ENCODE data around the gene SCN1A. TPM values are rescaled to one million over a fixed set of nuclear protein-coding genes. Genes with fewer than 3 reads are reported as not detected.
"Not testable (repeated sequence)": the region's sequence is repeated elsewhere in the genome, so short reads cannot be mapped to it uniquely, and the experiment has no call there.

SCN1A gene
- total RNA-seq, 2 donors from 2014 or later, result not detected

GRCh38 chr2:166112193-166112605, 15.6 kb downstream of the SCN1A start:
- H3K4me3 ChIP-seq, result no peak overlapping the region
- no peaks in the 10 kb centered on the region for H3K27me3 ChIP-seq (replicated peaks; ENCODE audit: insufficient read depth)
- ATAC-seq (ENCODE audit: insufficient number of reproducible peaks, low FRiP score, low read depth) (no peak), DNase-seq (ENCODE audit: low spot score) (no peak)
- no peaks in the 10 kb centered on the region for H3K36me3 ChIP-seq
- no peak for TF ChIP-seq CTCF (IDR thresholded peaks at IDR 0.05)
- H3K4me1 ChIP-seq (ENCODE audit: control insufficient read depth in 1 of 2, low read depth in 2 of 2), result no peaks in the 10 kb centered on the region
- H3K9me3 ChIP-seq, result peaks cover 8% of the 10 kb centered on the region
- no peak overlapping the region for H3K27ac ChIP-seq

GRCh38 chr2:166106431-166107015, 21.3 kb downstream of the SCN1A start:
- DNase-seq (ENCODE audit: low spot score) (no peak), ATAC-seq (ENCODE audit: insufficient number of reproducible peaks, low FRiP score, low read depth) (no peak)
- TF ChIP-seq CTCF (IDR thresholded peaks at IDR 0.05), result no peak
- Histone ChIP-seq H3K36me3 (no peaks in the 10 kb centered on the region), H3K9me3 (peaks cover 8% of the 10 kb centered on the region), H3K27me3 (replicated peaks; ENCODE audit: insufficient read depth) (no peaks in the 10 kb centered on the region), H3K27ac (no peak overlapping the region), H3K4me3 (no peak overlapping the region), H3K4me1 (ENCODE audit: control insufficient read depth in 1 of 2, low read depth in 2 of 2) (no peaks in the 10 kb centered on the region)

GRCh38 chr2:166104773-166105172, 23.0 kb downstream of the SCN1A start:
- ATAC-seq (ENCODE audit: insufficient number of reproducible peaks, low FRiP score, low read depth) (no peak), DNase-seq (ENCODE audit: low spot score) (no peak)
- H3K27me3 ChIP-seq (replicated peaks; ENCODE audit: insufficient read depth), result no peaks in the 10 kb centered on the region
- H3K27ac ChIP-seq, result no peak overlapping the region
- H3K4me1 ChIP-seq (ENCODE audit: control insufficient read depth in 1 of 2, low read depth in 2 of 2), result no peaks in the 10 kb centered on the region
- no peaks in the 10 kb centered on the region for H3K9me3 ChIP-seq
- no peak for TF ChIP-seq CTCF (IDR thresholded peaks at IDR 0.05)
- H3K4me3 ChIP-seq, result no peak overlapping the region
- H3K36me3 ChIP-seq, result no peaks in the 10 kb centered on the region

GRCh38 chr2:166104084-166104483, 23.7 kb downstream of the SCN1A start:
- no peak overlapping the region for H3K4me3 ChIP-seq
- H3K4me1 ChIP-seq (ENCODE audit: control insufficient read depth in 1 of 2, low read depth in 2 of 2), result no peaks in the 10 kb centered on the region
- no peaks in the 10 kb centered on the region for H3K9me3 ChIP-seq
- no peak for TF ChIP-seq CTCF (IDR thresholded peaks at IDR 0.05)
- no peak for ATAC-seq (ENCODE audit: insufficient number of reproducible peaks, low FRiP score, low read depth)
- no peaks in the 10 kb centered on the region for H3K36me3 ChIP-seq
- no peak for DNase-seq (ENCODE audit: low spot score)
- no peaks in the 10 kb centered on the region for H3K27me3 ChIP-seq (replicated peaks; ENCODE audit: insufficient read depth)
- no peak overlapping the region for H3K27ac ChIP-seq

GRCh38 chr2:166103277-166103676, 24.5 kb downstream of the SCN1A start:
- H3K36me3 ChIP-seq; H3K4me1 ChIP-seq (ENCODE audit: control insufficient read depth in 1 of 2, low read depth in 2 of 2); H3K4me3 ChIP-seq; H3K27me3 ChIP-seq (replicated peaks; ENCODE audit: insufficient read depth); H3K27ac ChIP-seq; DNase-seq (ENCODE audit: low spot score); H3K9me3 ChIP-seq; ATAC-seq (ENCODE audit: insufficient number of reproducible peaks, low FRiP score, low read depth): not testable (repeated sequence)

- no peaks in the 10 kb centered on the region for H3K4me1 ChIP-seq (ENCODE audit: control insufficient read depth in 1 of 2, low read depth in 2 of 2)
- H3K4me3 ChIP-seq, result no peak overlapping the region
- H3K27me3 ChIP-seq (replicated peaks; ENCODE audit: insufficient read depth), result no peaks in the 10 kb centered on the region
- ATAC-seq (ENCODE audit: insufficient number of reproducible peaks, low FRiP score, low read depth) (no peak), DNase-seq (ENCODE audit: low spot score) (no peak)
- no peak for TF ChIP-seq CTCF (IDR thresholded peaks at IDR 0.05)
- no peaks in the 10 kb centered on the region for H3K9me3 ChIP-seq
- H3K36me3 ChIP-seq, result no peaks in the 10 kb centered on the region
- no peak overlapping the region for H3K27ac ChIP-seq
Observed at GRCh38 chr2:166094325-166094724, 33.5 kb downstream of the SCN1A start.

All from thoracic aorta (tissue), 2 donors.